ENCODE measurements around the gene DTNB. TPM values are rescaled to one million over a fixed set of nuclear protein-coding genes. Genes with fewer than 3 reads are reported as not detected.

The DTNB gene
- total RNA-seq, 1 experiment from 2014 or later, result 19.6 TPM

GRCh38 chr2:25389161-25389560 lies 284.2 kb downstream of the DTNB start:
- no TSS peak for BruUV-seq (replicated peaks)
- H3K27me3 ChIP-seq (replicated peaks; ENCODE audit: insufficient read depth, low read depth, low read length, poor library complexity), result no peaks in the 10 kb centered on the region
- H3K9me3 ChIP-seq (ENCODE audit: low read depth, low read length, poor library complexity, severe bottlenecking), result no peaks in the 10 kb centered on the region
- POLR2A ChIA-PET (ENCODE audit: low non-redundant PET), result no interaction called here
- H3K4me3 ChIP-seq (ENCODE audit: low read depth, low read length, poor library complexity, severe bottlenecking), result no peak overlapping the region
- no peak for DNase-seq (ENCODE audit: low spot score)
- no peaks in the 10 kb centered on the region for H3K36me3 ChIP-seq (ENCODE audit: insufficient read depth, low read length, poor library complexity, severe bottlenecking)
- CTCF ChIA-PET, result no interaction called here
- H3K4me1 ChIP-seq (ENCODE audit: insufficient read depth, low read length, poor library complexity, severe bottlenecking), result no peaks in the 10 kb centered on the region
- intact Hi-C loops (cut with micrococcal nuclease; ENCODE audit: unreplicated experiment), result no loop called here
- TF ChIP-seq EZH2 (IDR thresholded peaks at IDR 0.05; ENCODE audit: borderline replicate concordance, low read depth, low read length, poor library complexity, severe bottlenecking) (no peak), CTCF (conservative IDR thresholded peaks at IDR 0.05; ENCODE audit: low read depth, low read length) (no peak)
- H3K27ac ChIP-seq (ENCODE audit: low read depth, low read length, poor library complexity, severe bottlenecking), result no peak overlapping the region

GRCh38 chr2:25388491-25388890 lies 284.9 kb downstream of the DTNB start:
- BruUV-seq (replicated peaks), result no TSS peak
- H3K36me3 ChIP-seq (ENCODE audit: insufficient read depth, low read length, poor library complexity, severe bottlenecking), result no peaks in the 10 kb centered on the region
- ChIA-PET CTCF (no interaction called here), POLR2A (ENCODE audit: low non-redundant PET) (no interaction called here)
- intact Hi-C loops (cut with micrococcal nuclease; ENCODE audit: unreplicated experiment), result no loop called here
- H3K27me3 ChIP-seq (replicated peaks; ENCODE audit: insufficient read depth, low read depth, low read length, poor library complexity), result no peaks in the 10 kb centered on the region
- no peaks in the 10 kb centered on the region for H3K9me3 ChIP-seq (ENCODE audit: low read depth, low read length, poor library complexity, severe bottlenecking)
- TF ChIP-seq EZH2 (IDR thresholded peaks at IDR 0.05; ENCODE audit: borderline replicate concordance, low read depth, low read length, poor library complexity, severe bottlenecking) (no peak), CTCF (conservative IDR thresholded peaks at IDR 0.05; ENCODE audit: low read depth, low read length) (no peak)
- H3K27ac ChIP-seq (ENCODE audit: low read depth, low read length, poor library complexity, severe bottlenecking), result no peak overlapping the region
- no peak overlapping the region for H3K4me3 ChIP-seq (ENCODE audit: low read depth, low read length, poor library complexity, severe bottlenecking)
- no peaks in the 10 kb centered on the region for H3K4me1 ChIP-seq (ENCODE audit: insufficient read depth, low read length, poor library complexity, severe bottlenecking)
- no peak for DNase-seq (ENCODE audit: low spot score)

- TF ChIP-seq EZH2 (IDR thresholded peaks at IDR 0.05; ENCODE audit: borderline replicate concordance, low read depth, low read length, poor library complexity, severe bottlenecking) (no peak), CTCF (conservative IDR thresholded peaks at IDR 0.05; ENCODE audit: low read depth, low read length) (no peak)
- intact Hi-C loops (cut with micrococcal nuclease; ENCODE audit: unreplicated experiment), result no loop called here
- Histone ChIP-seq H3K27me3 (replicated peaks; ENCODE audit: insufficient read depth, low read depth, low read length, poor library complexity) (no peaks in the 10 kb centered on the region), H3K9me3 (ENCODE audit: low read depth, low read length, poor library complexity, severe bottlenecking) (no peaks in the 10 kb centered on the region), H3K4me1 (ENCODE audit: insufficient read depth, low read length, poor library complexity, severe bottlenecking) (no peaks in the 10 kb centered on the region), H3K27ac (ENCODE audit: low read depth, low read length, poor library complexity, severe bottlenecking) (no peak overlapping the region), H3K4me3 (ENCODE audit: low read depth, low read length, poor library complexity, severe bottlenecking) (no peak overlapping the region), H3K36me3 (ENCODE audit: insufficient read depth, low read length, poor library complexity, severe bottlenecking) (no peaks in the 10 kb centered on the region)
- POLR2A ChIA-PET (ENCODE audit: low non-redundant PET), result no interaction called here
- no peak for DNase-seq (ENCODE audit: low spot score)
- no TSS peak for BruUV-seq (replicated peaks)
- CTCF ChIA-PET, result no interaction called here
Measured at GRCh38 chr2:25387876-25388449, 285.4 kb downstream of the DTNB start.

Data from A673 (cell line).